Hematopoietic multipotent progenitor cell treated with erythropoietin and hydrocortisone succinate and interleukin-3 and kit ligand, for 17 days (in vitro differentiated cells): Measurements from ENCODE around the gene HSPG2.

Experiments
- DNase-seq: peaks from one replicate; pipeline ENCODE4 v3.0.0-alpha.2; 2015; ENCODE audit warnings: low spot score

The HSPG2 gene

DNA sequence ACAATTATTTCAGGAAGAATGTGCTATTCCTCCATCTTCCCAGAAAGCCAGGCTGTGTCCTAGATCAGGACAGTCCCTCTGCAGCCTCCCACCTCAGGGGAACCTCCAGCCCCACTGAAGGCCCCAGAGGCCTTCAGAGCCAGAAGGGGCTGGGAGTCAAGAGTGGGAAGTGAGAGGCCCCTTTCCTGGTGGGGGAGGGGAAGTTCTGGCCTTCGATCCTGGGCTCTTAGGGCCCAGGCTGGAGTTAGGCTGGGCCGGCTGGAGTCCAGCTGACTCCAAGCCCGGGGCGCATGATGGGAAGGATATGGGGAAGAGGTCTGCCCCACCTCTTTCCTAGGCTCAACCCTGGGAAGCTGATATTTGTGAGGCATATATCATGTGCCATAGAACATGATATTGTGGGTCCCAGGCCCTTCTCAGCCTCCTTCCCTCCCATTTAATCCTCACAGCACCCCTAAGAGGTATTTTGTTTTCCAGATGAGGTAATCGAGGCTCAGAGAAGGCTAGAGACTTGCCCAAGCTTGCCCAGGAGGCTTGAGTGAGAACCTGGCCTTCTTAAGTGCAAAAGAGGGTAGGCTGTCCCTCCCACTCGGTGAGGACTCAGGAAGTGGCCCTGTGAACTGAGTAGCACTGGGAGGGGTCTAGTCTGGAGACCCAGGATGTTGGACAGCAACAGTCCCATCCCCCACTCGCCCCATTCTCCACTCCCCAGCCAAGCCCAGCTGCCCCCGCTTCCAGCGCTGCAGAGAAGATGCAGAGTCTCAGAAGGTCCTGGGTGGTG, 18.6 kb upstream of the HSPG2 start:
- no peak for DNase-seq

DNA sequence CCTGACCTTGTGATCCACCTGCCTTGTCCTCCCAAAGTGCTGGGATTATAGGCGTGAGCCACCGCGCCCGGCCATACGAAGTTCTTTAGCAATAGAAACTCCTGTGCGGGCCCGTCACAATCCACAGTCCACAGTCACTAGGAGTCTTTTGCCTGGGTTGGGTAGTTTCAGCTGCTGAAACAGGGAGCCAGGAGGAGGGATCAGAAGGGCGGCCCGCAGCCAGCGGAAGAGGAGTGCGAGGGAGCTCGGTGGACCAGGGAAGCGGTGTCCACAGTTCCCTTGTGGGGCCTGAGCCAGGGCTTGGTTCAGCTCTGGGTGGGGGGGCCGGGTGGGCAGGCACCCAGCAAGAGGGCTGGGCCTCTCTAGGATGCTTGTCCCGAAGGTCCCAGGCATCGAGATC, 17.9 kb upstream of the HSPG2 start:
- DNase-seq, result no peak

- DNase-seq, result no peak
These were observed 15.8 kb upstream of the HSPG2 start for GRCh38 chr1:21952786-21953520.

- DNase-seq, result no peak
These were observed 14.2 kb upstream of the HSPG2 start for GRCh38 chr1:21951226-21951870.

GRCh38 chr1:21950734-21951133, 13.6 kb upstream of the HSPG2 start:
- no peak for DNase-seq

GRCh38 chr1:21946836-21947587, 9.9 kb upstream of the HSPG2 start:
- no peak for DNase-seq

- no peak for DNase-seq
These were observed 7.6 kb upstream of the HSPG2 start for GRCh38 chr1:21944733-21945073.

DNA sequence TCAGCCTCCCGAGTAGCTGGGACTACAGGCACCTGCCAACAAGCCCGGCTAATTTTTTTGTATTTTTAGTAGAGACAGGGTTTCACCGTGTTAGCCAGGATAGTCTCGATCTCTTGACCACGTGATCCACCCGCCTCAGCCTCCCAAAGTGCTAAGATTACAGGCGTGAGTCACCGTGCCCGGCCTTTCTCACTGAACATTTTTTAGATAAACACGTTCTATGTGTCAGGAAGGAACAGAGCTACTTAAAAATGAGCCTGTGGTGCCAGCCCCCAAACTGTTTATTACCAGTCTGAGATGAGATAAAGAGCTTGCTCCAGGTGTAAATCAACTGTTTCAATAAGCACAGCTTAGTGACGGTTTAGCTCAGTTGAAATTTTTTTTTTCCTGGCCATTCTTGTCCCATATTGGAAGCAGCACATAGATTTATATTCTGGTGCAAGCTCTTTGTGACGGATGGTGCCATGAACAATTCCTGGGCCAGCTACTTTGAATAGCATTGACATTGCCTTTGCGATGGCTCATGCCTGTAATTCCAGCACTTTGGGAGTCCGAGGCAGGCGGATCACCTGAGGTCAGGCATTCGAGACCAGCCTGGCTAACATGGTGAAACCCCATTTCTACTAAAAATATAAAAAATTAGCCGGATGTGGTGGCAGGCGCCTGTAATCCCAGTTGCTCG, 6.0 kb upstream of the HSPG2 start:
- DNase-seq, result peak; percentile 70

GRCh38 chr1:21942464-21942863, 5.4 kb upstream of the HSPG2 start:
- no peak for DNase-seq

GRCh38 chr1:21941370-21941769, 4.3 kb upstream of the HSPG2 start:
- no peak for DNase-seq

DNA sequence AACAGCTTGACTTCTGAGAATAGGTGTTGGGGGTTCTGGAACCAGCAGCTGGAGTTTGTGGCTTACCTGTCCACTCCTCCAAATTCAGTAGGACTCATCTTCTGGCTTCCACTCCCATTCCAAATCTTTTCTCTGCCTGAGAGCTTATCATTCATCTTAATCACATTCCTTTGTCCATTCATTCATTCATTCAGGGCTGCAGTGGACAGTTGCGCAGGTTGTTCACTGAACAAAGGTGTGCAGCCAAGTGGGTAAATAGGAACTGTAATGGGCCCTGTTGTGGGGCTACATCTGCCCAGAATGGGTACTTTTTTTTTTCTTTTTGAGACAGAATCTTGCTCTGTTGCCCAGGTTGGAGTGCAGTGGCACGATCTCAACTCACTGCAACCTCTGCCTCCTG, 3.4 kb upstream of the HSPG2 start:
- DNase-seq, result no peak

- DNase-seq, result peak; percentile 35
These were observed 2.7 kb upstream of the HSPG2 start for GRCh38 chr1:21939650-21940374.

DNA sequence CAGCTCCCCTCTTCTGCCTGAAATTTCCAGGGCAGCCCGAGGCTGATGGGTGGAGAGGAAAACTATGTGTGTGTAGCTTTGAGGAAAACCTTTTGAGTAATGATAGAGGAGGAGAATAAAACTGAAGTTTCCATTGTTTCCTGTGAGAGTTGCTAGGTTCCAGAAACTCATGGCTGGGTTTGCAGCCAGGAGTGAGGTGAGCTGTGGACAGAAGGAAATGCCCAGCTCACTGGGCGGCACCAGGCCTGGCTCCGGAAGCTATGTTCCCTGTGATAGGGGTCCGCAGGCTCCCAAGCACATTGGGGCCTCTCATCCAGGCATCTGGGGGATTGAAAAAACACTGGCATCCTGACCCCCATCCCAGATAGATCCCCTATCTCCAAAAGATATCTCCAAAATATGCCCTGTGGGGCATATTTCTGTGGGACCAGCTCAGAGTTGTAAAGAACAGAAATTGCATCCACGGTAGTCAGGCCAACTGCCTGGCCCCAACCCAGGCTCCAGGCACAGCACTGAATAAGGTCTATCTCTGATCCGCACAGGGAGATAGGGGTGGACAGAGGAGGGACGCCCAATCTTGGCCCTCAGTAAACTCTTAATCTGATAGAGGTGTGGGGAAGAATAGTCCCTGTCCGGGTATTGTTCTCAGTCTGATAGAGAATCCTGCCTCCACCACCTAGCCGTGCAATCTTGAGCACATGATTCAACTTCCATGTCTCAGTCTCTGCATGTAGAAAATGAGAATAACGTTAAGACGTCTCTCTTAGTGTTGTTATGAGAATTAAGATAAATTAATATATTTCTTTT, 1.8 kb upstream of the HSPG2 start:
- no peak for DNase-seq

DNA sequence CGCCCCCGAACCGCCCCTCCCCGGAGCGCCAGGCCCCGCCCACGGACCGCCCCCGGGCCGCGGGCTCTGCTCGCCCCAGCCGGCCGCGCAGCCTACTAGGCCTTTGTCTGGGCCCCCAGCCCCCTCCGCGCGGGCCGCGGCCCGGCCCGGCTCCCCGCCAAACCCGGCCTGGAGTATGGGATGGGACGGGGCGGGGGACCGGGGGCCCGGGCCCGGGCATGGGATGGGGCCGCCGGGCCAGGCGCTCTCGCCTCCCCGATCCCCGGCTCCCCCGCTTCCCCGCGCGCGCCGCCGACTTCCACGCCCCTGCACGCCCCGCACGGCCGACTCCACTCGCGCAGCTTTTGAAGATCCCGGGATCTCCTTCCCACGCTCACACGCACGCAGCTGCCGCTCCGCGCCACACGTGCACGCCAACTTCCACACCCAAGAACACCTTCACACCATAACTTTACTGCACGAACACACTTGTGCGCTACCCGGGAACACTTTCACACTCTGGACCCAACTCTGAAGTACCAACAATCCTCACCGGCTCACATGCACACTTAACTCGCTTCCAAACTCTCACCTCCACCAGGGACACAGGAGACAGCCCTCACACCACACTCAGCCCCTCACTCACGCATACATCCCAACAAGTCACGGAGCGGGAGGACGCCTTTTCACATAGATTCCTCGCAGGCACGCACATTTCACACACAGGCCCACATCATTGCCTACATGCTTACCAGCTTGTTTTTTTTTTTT, 437 bp upstream of the HSPG2 start:
- peak; percentile 55 for DNase-seq

DNA sequence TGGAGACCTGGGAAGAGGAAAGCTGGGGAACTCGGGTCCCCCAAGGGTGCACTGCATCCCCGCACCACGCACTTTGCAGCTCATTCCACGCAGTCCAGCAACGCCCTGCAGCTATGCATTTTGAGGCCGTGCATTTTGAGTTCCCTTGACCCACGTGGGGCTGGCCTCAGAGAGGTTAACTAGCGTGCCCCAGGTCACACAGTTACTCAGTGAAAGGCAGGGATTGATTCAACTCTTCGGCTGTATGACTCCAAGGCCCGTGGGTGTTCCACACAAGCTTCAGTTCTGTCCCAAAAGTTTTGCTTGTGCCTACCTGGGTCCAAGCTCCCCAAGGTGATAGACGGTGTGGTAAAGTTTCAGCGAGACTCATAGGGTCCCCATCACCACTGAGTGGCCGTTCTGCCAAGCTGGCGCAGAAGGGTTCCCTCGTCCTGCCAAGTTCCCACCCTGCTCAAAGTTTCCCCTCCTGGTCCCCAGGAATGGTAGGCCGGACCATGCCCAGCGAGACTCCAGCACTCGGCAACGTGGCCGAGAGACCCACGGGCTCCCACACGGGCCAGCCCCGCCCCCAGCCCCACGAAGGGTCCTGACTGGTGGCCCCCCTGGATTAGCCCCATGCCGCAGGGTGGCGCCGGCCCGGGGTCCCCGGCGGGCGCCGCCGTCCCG, 611 bp downstream of the HSPG2 start:
- DNase-seq, result no peak

DNA sequence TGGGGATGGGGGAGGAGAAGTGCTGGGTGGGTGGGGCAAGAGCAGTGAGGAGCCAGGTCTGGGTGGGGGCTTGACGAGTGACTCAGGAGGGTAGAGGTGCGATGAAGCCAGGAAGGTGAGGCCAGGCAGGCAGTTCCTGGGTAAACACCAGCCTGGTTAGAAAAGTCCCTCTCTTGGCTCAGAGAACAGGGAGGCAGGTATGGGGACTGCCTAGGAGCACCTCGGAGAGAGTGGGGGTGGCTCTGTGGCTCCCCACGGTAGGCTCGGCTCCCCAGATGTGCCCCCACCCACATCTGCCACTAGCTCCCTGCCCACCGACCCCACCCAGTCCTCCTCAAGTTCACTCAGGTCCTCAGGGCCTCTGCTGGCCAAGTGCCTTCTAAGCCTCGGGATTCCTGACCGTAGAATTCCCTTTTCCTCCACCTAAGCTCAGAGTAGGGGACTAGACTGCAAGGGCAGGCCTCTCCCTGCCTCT, 1.2 kb downstream of the HSPG2 start:
- no peak for DNase-seq

- DNase-seq, result no peak
These were observed 1.7 kb downstream of the HSPG2 start for GRCh38 chr1:21935393-21935804.

- no peak for DNase-seq
These were observed 3.5 kb downstream of the HSPG2 start for GRCh38 chr1:21933397-21934248.
